Ectodermal cell (in vitro differentiated cells): ENCODE data around the gene MAGI1.

Source experiments
- H3K27ac ChIP-seq: 2 replicates; pipeline ENCODE4 v1.7.0; 2013; ENCODE audit warnings: mild to moderate bottlenecking, low read depth, low read length; ENCODE audit not compliant: insufficient read depth, poor library complexity, severe bottlenecking
- H3K27me3 ChIP-seq: 2 replicates; pipeline ENCODE4 v1.7.0; 2013; ENCODE audit warnings: mild to moderate bottlenecking, low read length; ENCODE audit not compliant: insufficient read depth, control insufficient read depth, poor library complexity, severe bottlenecking
- H3K36me3 ChIP-seq: one replicate; pipeline ENCODE4 v1.7.0; 2013; ENCODE audit warnings: low read length; ENCODE audit not compliant: control insufficient read depth, insufficient read depth
- H3K4me1 ChIP-seq: one replicate; pipeline ENCODE4 v1.7.0; 2013; ENCODE audit warnings: low read length; ENCODE audit not compliant: control insufficient read depth, insufficient read depth
- H3K4me3 ChIP-seq: 2 replicates; pipeline ENCODE4 v1.7.0; 2013; ENCODE audit warnings: low read depth, low read length, control low read depth; ENCODE audit not compliant: insufficient read depth
- H3K9me3 ChIP-seq: 2 replicates; pipeline ENCODE4 v1.7.0; 2013; ENCODE audit warnings: mild to moderate bottlenecking, low read length, moderate library complexity; ENCODE audit not compliant: control insufficient read depth
- WGBS, 2 experiments: methylation state at CpG; one replicate each; pipeline ENCODE4 v1.1.7; 2013; ENCODE audit warnings: missing lambda C conversion rate in 2 of 2; 5-methylcytosine and 5-hydroxymethylcytosine counted together

Gene MAGI1

DNA sequence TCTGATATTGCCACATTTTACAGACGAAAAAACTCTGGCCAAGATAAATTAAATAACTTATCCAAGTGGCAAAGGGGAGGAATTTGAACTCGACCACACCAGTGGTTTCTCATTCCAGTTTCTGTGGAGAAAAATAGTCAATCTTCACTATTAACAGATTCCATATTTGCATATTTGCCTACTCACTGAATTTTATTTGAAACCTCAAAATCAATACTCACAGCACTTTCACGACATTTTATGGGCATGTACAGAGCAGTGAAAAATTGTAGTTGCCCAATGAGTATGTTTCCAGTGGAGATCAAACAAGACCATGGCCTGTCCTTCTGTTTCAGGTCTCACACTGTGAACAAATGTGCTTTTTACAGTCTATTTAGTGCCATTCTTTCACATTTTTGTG lies 374.3 kb downstream of the MAGI1 start:
- Histone ChIP-seq H3K27ac (no peak overlapping the region), H3K9me3 (no peaks in the 10 kb centered on the region), H3K36me3 (no peaks in the 10 kb centered on the region), H3K4me3 (no peak overlapping the region), H3K27me3 (no peaks in the 10 kb centered on the region), H3K4me1 (no peaks in the 10 kb centered on the region)
- 90 to 92% methylated on average over 3 of the region's 3 CpGs for WGBS, 2 experiments

- Histone ChIP-seq H3K27me3 (no peaks in the 10 kb centered on the region), H3K9me3 (no peaks in the 10 kb centered on the region), H3K4me3 (no peak overlapping the region), H3K4me1 (no peaks in the 10 kb centered on the region), H3K36me3 (no peaks in the 10 kb centered on the region), H3K27ac (no peak overlapping the region)
- WGBS, 2 experiments = 64 to 65% methylated on average over 3 of the region's 3 CpGs
Measured at GRCh38 chr3:65662095-65662494, 376.6 kb downstream of the MAGI1 start.

- H3K36me3 ChIP-seq = no peaks in the 10 kb centered on the region
- 100% methylated on average over 2 to 4 of the region's 5 CpGs for WGBS, 2 experiments
- no peaks in the 10 kb centered on the region for H3K27me3 ChIP-seq
- H3K4me1 ChIP-seq = no peaks in the 10 kb centered on the region
- no peak overlapping the region for H3K27ac ChIP-seq
- H3K9me3 ChIP-seq = no peaks in the 10 kb centered on the region
- no peak overlapping the region for H3K4me3 ChIP-seq
Measured at GRCh38 chr3:65660000-65660598, 378.6 kb downstream of the MAGI1 start.

- Histone ChIP-seq H3K27ac (no peak overlapping the region), H3K4me3 (no peak overlapping the region), H3K27me3 (no peaks in the 10 kb centered on the region), H3K36me3 (no peaks in the 10 kb centered on the region), H3K9me3 (no peaks in the 10 kb centered on the region), H3K4me1 (no peaks in the 10 kb centered on the region)
- 93 to 94% methylated on average over 6 of the region's 6 CpGs for WGBS, 2 experiments
Measured at GRCh38 chr3:65659396-65659795, 379.3 kb downstream of the MAGI1 start.

DNA sequence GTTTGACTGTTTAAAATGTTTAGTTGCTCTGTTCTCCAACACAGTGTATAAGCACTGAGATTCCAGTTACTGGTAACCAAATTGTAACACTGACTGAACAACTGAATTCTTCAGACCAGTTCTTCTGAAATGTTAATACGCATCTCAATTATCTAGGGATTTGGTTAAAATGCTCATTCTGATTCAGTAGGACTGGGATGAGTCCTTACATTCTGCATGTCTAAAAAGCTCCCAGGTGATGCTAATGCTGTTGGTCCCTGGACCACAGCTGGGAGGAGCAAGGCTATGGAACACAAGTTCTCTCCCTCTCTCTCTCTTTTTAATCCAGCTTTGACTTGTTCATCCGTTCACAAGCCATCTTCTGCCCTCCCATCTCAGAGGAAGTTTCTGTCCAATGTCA lies 380.3 kb downstream of the MAGI1 start:
- Histone ChIP-seq H3K4me1 (no peaks in the 10 kb centered on the region), H3K27ac (no peak overlapping the region), H3K36me3 (no peaks in the 10 kb centered on the region), H3K27me3 (no peaks in the 10 kb centered on the region), H3K4me3 (no peak overlapping the region), H3K9me3 (no peaks in the 10 kb centered on the region)
- WGBS, 2 experiments = 74 to 83% methylated on average over 2 of the region's 2 CpGs

DNA sequence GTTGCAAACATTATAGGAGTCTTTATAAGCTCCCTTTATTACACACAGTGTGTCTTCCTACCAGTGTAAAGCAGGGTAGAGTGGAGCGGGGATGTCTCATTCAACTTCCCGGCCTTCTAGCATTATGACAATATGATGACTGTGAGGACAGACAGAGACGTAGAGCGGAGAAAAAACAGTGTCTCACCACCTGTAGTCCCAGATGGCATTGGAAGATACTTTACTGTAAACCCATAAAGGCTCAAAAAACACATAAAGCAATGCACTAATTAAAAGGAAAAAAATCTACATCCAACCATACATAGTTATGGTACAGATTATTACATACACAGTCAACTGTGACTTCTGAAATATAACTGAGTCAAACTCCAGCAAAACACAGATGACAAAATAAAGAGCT lies 383.7 kb downstream of the MAGI1 start:
- H3K4me1 ChIP-seq = no peaks in the 10 kb centered on the region
- H3K36me3 ChIP-seq = no peaks in the 10 kb centered on the region
- 95 to 97% methylated on average over 4 of the region's 4 CpGs for WGBS, 2 experiments
- H3K27me3 ChIP-seq = no peaks in the 10 kb centered on the region
- H3K27ac ChIP-seq = no peak overlapping the region
- no peaks in the 10 kb centered on the region for H3K9me3 ChIP-seq
- H3K4me3 ChIP-seq = no peak overlapping the region

DNA sequence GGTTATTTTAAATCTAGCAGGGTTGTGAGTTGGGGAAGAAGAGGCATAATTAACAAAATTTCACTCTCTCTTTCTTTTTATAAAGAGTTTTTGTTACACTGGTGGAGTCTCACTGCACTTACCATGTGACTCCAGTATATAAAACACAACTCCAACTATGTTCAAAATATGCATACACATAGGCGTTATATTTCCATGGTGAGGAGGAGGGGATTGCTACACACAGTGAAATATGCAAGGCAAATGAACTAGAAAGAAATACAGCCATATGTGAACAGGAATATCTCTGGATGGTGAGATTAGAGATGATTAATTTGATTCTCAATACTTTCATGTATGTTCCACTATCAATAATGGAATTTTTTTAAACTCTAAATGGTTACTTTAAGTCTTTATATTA lies 385.0 kb downstream of the MAGI1 start:
- Histone ChIP-seq H3K27ac (no peak overlapping the region), H3K36me3 (no peaks in the 10 kb centered on the region), H3K4me1 (no peaks in the 10 kb centered on the region), H3K4me3 (no peak overlapping the region), H3K9me3 (no peaks in the 10 kb centered on the region), H3K27me3 (no peaks in the 10 kb centered on the region)
- WGBS, 2 experiments = 100% methylated on average over 1 of the region's 1 CpG

GRCh38 chr3:65650247-65650646 lies 388.5 kb downstream of the MAGI1 start:
- Histone ChIP-seq H3K9me3 (no peaks in the 10 kb centered on the region), H3K27ac (no peak overlapping the region), H3K36me3 (no peaks in the 10 kb centered on the region), H3K4me1 (no peaks in the 10 kb centered on the region), H3K4me3 (no peak overlapping the region), H3K27me3 (no peaks in the 10 kb centered on the region)
- 90 to 95% methylated on average over 2 of the region's 2 CpGs for WGBS, 2 experiments

DNA sequence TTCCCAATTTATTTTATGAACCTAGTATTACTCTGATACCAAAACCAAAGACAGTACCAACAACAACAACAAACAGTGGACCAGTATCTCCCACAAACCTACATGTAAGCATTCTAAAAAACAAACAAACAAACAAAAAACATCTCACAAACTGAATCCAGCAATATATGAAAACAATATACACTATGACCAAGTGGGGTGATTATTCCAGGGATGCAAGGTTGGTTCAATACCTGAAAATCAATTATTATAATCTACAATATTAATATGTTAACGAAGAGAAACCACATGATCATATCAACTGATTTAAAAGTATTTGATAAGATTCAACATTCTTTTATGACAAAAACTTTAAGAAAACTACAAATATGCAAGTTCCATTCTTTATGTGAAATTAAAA lies 391.3 kb downstream of the MAGI1 start:
- no peaks in the 10 kb centered on the region for H3K4me1 ChIP-seq
- no CpG with 5 or more reads among the region's 1 CpG for WGBS, 2 experiments
- H3K9me3 ChIP-seq = no peaks in the 10 kb centered on the region
- no peaks in the 10 kb centered on the region for H3K27me3 ChIP-seq
- no peak overlapping the region for H3K4me3 ChIP-seq
- no peaks in the 10 kb centered on the region for H3K36me3 ChIP-seq
- no peak overlapping the region for H3K27ac ChIP-seq

DNA sequence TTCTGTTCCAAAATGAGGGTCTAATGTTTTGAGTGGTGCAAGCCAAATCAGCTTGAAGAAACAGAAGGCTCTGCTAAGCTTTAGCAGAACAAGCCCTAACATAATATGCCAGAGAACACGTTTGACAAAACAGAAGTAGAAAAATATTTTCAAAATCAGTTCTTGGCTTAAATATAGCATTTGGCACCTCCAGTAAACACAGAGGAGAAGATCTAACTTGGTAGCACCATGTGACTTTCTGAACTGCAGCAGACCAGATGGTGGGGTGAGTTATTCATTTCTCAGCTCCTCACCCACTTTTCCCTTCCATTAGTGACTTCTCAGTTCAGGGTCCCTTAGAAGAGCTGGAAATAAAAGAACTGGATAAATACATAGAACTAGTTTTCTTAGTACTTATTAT lies 395.8 kb downstream of the MAGI1 start:
- Histone ChIP-seq H3K27ac (no peak overlapping the region), H3K4me3 (no peak overlapping the region)
- 95 to 100% methylated on average over 1 of the region's 1 CpG for WGBS, 2 experiments

GRCh38 chr3:65641777-65642176 lies 396.9 kb downstream of the MAGI1 start:
- Histone ChIP-seq H3K27ac (no peak overlapping the region), H3K4me3 (no peak overlapping the region), H3K27me3 (no peaks in the 10 kb centered on the region), H3K4me1 (peaks cover 9% of the 10 kb centered on the region), H3K36me3 (no peaks in the 10 kb centered on the region), H3K9me3 (no peaks in the 10 kb centered on the region)
- WGBS, 2 experiments = 88 to 91% methylated on average over 2 of the region's 2 CpGs

More for the DNA sequence above, 395.8 kb downstream of the MAGI1 start:
- peaks cover 9% of the 10 kb centered on the region for H3K4me1 ChIP-seq
- no peaks in the 10 kb centered on the region for H3K36me3 ChIP-seq
- H3K9me3 ChIP-seq = no peaks in the 10 kb centered on the region
- H3K27me3 ChIP-seq = no peaks in the 10 kb centered on the region
